Amniotic epithelial cell (primary cell): ENCODE data around the gene SLC22A2.

Source experiments
- DNase-seq: peaks from one replicate; pipeline ENCODE4 v3.0.0-alpha.2; 2010; ENCODE audit warnings: low read depth

Gene SLC22A2

DNA sequence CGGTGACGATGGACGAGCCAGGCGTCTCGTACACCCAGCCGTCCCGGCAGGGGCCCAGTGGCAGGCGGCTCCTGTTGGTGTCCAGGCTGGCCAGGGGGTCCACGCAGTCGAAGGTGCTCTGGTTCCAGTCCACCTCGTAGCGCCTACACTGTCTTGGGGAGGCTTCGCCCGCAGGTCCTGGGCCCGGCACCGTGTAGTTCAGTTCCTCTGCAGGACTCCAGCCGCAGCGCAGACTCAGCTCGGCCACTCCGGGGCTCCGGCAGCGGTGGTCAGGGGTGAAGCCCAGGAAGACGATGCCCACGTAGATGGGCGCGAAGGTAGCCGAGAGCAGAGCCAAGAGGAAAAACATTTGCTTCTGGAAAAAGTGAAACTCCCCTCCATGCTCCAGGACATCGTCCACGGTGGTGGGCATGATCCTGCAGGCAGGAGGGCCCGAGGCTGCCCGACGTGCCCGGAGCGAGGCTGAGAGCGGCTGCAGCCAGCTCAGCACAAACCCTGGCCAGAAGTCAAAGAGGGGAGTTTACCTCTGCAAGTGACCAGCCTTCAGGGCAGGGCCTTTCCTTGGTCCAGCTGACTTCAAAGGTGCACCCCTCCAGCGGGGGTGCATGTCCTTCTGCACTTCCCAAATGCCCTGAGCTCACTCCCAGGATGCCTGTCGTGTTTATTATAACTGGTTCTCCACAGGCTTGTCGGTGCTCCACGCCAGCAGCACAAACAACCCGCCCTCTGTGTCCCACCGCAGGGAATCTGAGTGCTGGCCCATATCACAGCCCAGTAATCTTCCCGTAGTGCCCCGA lies at the start of gene SLC22A2:
TSS of gene SLC22A2 (minus strand) at position 476 of the 797 bp plus-strand sequence. CDS start at position 412, 64 bp downstream.
- no peak for DNase-seq

GRCh38 chr6:160305926-160306713 lies 47.5 kb upstream of the SLC22A2 start:
- DNase-seq = no peak

- no peak for DNase-seq
Observed at GRCh38 chr6:160303806-160304205, 45.2 kb upstream of the SLC22A2 start.

DNA sequence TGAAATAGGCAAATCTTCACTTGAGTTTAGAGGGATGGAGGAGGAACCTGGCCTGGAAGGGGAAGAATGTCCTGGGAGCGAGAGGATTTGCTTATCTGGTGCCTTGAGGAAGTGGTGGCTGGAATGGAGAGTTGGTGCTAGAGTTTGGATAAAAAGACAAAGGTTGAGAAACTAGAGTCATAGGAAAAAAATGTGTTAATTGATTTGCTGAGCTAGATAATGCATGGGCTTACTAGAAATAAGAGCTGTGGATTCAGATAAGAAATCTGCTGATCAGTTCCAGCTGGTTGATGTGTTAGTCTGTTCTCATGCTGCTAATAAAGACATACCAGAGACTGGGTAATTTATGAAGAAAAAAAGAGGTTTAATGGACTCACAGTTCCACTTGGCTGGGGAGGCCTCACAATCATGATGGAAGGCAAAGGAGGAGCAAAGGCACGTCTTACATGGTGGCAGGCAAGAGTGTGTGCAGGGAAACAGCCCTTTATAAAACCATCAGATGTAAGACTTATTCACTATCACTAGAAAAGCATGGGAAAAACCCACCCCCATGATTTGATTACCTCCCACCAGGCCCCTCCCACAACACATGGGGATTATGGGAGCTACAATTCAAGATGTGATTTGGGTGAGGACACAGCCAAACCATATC lies 43.9 kb upstream of the SLC22A2 start:
- peak; percentile 77 for DNase-seq

DNA sequence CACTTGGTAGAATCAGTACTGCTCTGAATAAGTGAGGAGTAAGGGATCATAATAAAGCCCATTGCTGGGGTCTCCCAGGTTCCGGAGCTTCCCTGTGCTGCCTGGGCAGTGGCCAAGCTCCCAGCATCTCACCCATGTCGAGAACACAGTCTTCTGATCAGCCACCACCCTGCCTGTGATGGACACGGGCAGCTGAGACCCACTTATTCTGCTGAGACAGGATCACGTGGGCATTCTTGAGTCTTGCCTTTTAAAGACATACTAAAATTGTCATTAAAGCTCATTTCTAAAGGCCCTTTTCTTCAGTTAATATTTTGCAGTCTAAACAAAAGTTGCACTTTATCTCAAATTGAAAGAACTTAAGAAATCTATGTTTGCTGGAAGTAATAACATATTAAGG lies 42.7 kb upstream of the SLC22A2 start:
- no peak for DNase-seq

DNA sequence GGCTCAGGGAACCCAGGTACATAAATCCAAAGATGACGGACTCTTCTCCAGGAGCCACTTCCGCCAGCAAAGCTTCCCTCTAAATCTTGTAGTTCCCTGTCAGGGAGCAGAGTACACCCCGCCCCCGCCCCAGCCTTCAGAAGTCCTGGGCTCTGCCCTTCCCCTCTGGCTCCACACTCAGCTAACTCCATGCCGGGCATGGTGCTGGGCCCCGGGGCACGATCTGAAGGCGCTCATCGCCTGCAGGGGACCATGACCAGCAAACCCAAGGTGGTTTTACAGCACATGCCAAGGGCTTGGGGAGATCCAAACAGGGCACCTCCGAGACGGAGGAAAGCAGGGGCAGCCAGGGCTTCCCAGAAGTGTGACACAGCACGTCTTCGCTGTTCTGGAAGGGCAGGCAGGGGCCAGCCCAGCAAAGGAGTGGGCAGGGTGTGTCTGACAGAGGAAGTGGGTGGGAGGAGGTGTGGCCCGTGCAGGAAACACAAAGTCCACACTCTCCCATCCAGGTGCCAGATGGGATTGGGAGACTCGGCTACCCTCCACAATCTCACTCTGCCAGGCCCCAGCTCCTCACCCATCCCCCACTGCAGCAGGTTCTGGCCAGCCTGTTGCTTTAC lies 41.6 kb upstream of the SLC22A2 start:
- peak; percentile 14 for DNase-seq

DNA sequence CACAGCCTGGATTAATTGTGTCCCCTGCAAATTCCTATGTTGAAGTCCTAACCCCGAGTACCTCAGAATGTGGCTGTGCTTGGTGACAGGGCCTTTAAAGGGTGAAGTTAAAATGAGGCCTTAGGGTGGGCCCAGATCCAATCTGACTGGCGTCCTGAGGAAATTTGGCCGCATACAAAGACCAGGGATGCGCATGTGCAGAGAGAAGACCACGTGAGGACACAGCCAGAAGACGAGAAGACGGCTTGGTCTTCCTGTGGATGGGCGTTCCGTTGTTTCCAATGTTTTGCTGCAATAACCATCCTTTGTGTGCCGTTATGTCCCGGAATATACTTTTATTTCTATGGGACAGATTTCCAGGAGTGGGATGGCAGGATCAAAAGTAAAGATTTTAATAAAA lies 40.9 kb upstream of the SLC22A2 start:
- no peak for DNase-seq

DNA sequence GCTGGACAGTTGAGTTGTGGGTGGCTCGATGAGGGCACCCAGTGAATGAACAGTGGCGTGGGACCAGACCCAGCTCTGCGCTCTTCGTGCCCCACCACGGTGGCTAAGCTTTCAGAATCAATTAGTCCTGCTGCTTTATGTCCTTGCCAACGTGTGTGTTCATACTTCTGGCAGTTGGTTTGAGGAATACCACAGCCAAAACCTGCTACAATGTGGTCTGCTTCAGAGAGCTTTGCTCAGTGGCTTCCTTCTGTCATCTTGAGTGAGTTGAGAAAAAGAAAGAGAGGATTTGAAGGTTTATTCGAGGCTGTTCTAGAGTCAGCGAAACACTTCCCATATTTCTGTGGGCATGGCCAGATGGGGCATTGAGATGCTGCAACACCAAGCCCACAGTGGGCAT lies 39.5 kb upstream of the SLC22A2 start:
- DNase-seq = no peak

- DNase-seq = no peak
Observed at GRCh38 chr6:160297310-160297709, 38.7 kb upstream of the SLC22A2 start.

DNA sequence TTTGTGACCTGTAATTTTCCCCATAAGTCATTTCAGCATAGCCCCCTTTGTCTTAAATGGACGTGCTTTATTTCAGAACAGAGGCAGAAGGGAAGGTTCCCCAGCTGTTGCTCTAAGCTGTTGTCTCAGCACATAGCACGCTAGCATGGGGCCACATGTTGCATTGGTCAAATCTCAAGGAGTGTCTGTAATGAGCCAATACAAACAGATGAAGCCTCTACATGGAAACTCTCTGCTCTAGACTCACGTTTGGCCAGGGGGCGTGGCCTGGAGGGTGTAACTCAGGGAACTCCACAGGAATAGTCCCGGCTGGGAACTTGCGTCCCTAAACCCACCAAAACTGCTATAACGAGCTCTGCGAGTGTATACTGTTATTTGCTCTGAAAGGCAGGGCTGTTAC lies 35.2 kb upstream of the SLC22A2 start:
- no peak for DNase-seq

GRCh38 chr6:160285541-160286105 lies 27.0 kb upstream of the SLC22A2 start:
- peak; percentile 73 for DNase-seq

DNA sequence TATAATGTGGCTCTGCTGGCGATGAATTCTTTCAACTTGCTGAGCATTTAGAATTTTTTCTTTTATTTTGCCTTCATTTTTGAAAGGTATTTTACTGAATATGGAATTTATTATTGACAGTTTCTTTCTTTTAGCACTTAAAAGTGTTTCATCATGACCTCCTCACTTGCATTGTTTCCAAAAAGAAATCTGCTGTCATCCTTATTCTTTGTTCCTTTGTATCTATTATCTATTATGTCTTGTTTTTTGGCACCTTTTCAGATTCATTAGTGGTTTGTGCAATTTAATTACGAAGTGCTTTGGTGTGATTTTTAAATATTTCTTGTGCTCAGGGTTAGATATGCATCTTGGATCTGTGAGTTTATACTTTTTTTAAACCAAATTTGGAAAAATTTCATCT lies 26.0 kb upstream of the SLC22A2 start:
- DNase-seq = no peak

- DNase-seq = no peak
Observed at GRCh38 chr6:160282444-160282843, 23.8 kb upstream of the SLC22A2 start.

DNA sequence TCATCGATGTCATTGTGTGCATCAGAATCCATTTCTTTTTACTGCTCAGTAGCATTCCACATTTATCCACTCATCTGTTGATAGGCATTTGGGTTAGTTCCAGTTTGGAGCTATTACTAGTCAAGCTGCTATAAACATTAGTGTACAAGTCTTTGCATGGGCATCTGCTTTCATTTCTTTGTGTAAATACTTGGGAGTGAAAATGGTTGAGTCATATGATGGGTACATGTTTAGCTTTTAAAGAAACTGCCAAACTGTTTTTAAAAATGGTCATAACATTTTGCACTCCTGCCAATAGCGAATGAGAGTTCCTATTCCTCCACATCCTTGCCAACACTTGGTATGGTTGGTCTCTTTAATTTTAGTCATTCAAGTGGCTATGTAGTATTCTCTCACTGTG lies 21.2 kb upstream of the SLC22A2 start:
- peak; percentile 86 for DNase-seq

DNA sequence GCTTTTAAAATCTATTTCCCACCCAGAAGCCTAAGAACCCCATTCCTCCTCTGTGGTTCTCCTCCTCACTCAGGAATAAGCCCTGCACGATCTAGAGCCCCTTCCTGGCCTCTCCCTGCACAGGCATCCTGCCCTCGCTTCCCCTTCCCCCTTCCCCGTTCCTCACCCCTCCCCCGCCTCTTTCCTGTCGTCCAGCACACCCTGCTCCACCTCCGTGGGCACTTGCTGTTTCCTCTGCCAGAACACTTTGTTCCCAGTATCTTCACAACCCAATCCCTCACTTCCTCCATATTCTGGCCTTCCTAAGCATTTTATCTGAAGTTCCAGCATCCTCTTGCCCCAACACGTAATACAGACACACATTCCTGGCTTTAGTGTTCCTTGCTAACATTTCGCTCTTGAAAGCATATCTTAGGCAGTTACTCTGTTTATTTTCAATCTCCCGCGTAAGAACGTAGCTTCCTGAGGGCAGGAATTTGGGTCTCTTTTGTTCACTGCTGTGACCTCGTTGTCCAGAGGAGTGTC lies 20.2 kb upstream of the SLC22A2 start:
- peak; percentile 88 for DNase-seq

DNA sequence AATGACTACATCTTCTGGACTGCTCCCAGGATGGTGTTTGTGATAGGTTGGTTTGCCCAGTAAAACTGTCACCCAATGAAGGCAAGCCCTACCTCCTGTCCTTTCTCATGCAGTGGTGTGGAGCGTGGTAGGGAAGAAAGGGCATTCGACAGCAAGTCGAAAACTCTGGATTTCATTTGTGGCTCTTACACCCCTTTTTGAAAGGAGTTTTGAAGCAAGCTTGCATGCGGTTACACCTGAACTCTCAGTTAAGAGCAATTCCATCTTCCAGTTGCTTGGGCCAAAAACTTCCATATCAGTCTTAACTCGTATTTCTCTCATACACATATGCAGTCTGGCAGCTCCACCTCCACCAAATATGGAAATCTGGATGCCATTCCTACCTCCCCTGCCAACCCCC lies 19.7 kb upstream of the SLC22A2 start:
- no peak for DNase-seq

DNA sequence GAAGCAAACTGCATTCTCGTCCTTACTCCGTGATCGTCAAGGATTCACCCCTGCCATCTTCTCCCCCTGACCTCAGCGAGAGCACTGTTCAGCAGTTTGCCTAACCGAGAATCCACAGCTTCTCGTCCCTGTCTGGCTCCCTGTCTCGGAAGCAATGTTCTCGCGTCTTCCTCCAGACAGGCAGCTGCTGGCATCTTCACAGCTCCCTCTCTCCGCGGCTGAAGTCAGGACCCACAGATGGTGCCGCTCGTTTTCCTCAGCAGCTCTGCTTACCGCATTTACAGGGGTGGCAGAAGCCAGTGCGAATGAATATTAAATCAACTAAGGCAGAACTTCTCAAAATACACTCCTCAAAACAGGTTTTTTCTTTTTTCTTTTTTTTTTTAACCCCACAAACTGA lies 18.9 kb upstream of the SLC22A2 start:
- DNase-seq = no peak

DNA sequence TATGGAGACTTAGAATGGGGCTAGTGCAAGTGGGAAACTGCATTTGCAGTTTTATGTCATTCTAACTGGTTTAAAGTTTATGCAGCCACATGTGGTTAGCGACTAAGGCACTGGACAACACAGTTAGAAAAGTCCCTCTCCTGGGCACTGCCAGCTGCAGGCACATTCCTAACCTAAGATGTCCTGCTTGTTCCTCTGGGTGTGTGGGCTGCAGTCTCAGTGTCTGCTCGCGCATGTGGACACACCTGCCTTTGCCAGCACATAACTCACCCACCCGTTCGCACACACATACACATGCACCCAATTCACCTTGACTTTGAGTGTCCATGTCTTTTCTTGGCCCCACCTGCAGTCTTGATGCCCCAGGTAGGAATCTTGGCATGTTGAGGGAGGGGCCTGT lies 18.5 kb upstream of the SLC22A2 start:
- no peak for DNase-seq

GRCh38 chr6:160276126-160276525 lies 17.5 kb upstream of the SLC22A2 start:
- DNase-seq = no peak

- no peak for DNase-seq
Observed at GRCh38 chr6:160275511-160276003, 16.9 kb upstream of the SLC22A2 start.

GRCh38 chr6:160274871-160275510 lies 16.4 kb upstream of the SLC22A2 start:
- no peak for DNase-seq
